OCI-LY3 (cell line): Measurements from ENCODE around the gene AARS2.

Experiments
- CTCF ChIP-seq: fragments of 200-600, 300-600 bp; sonication (generic); IDR thresholded peaks from 2 replicates; pipeline ENCODE4 v1.5.1; 2014; ENCODE audit warnings: antibody characterized with exemption, low read length, low read depth
- EZH2phosphoT487 ChIP-seq: fragments of 200-600 bp; shearing (Covaris generic); IDR thresholded peaks from 2 replicates; pipeline ENCODE4 v1.6.1; 2018; ENCODE audit warnings: antibody characterized with exemption, mixed run types, low read depth

GRCh38 chr6:44257025-44257752 is 56.0 kb downstream of the AARS2 start, which contains the start of gene SLC35B2:
- TF ChIP-seq EZH2phosphoT487 (no peak), CTCF (peak; percentile 62)
